ENCODE results near the gene RAPGEF6. TPM values are rescaled to one million over a fixed set of nuclear protein-coding genes. Genes with fewer than 3 reads are reported as not detected.
"Not testable (repeated sequence)": the region's sequence is repeated elsewhere in the genome, so short reads cannot be mapped to it uniquely, and the experiment has no call there.

Gene RAPGEF6
- total RNA-seq, 1 donor = 161 TPM

- H3K9me3 ChIP-seq (ENCODE audit: low read depth, low read length) = no peaks in the 10 kb centered on the region
- no peaks in the 10 kb centered on the region for H3K27me3 ChIP-seq (ENCODE audit: insufficient read depth, low read length)
- H3K4me3 ChIP-seq (ENCODE audit: low read length) = no peak overlapping the region
- H3K4me1 ChIP-seq (ENCODE audit: insufficient read depth, low read length) = peaks cover 20% of the 10 kb centered on the region
Observed at GRCh38 chr5:131488463-131488862, 146.6 kb downstream of the RAPGEF6 start.

GRCh38 chr5:131487371-131487770, 147.7 kb downstream of the RAPGEF6 start:
- H3K9me3 ChIP-seq (ENCODE audit: low read depth, low read length); H3K27me3 ChIP-seq (ENCODE audit: insufficient read depth, low read length); H3K4me3 ChIP-seq (ENCODE audit: low read length): not testable (repeated sequence)
- peaks cover 20% of the 10 kb centered on the region for H3K4me1 ChIP-seq (ENCODE audit: insufficient read depth, low read length)

GRCh38 chr5:131482617-131483016, 152.4 kb downstream of the RAPGEF6 start:
- Histone ChIP-seq H3K4me3 (ENCODE audit: low read length) (no peak overlapping the region), H3K27me3 (ENCODE audit: insufficient read depth, low read length) (no peaks in the 10 kb centered on the region), H3K4me1 (ENCODE audit: insufficient read depth, low read length) (peaks cover 18% of the 10 kb centered on the region), H3K9me3 (ENCODE audit: low read depth, low read length) (no peaks in the 10 kb centered on the region)

- H3K9me3 ChIP-seq (ENCODE audit: low read depth, low read length) = no peaks in the 10 kb centered on the region
- no peaks in the 10 kb centered on the region for H3K27me3 ChIP-seq (ENCODE audit: insufficient read depth, low read length)
- H3K4me1 ChIP-seq (ENCODE audit: insufficient read depth, low read length) = peaks cover 10% of the 10 kb centered on the region
- no peak overlapping the region for H3K4me3 ChIP-seq (ENCODE audit: low read length)
Observed at GRCh38 chr5:131481569-131481968, 153.5 kb downstream of the RAPGEF6 start.

- Histone ChIP-seq H3K4me3 (ENCODE audit: low read length) (no peak overlapping the region), H3K4me1 (ENCODE audit: insufficient read depth, low read length) (no peaks in the 10 kb centered on the region), H3K27me3 (ENCODE audit: insufficient read depth, low read length) (no peaks in the 10 kb centered on the region), H3K9me3 (ENCODE audit: low read depth, low read length) (no peaks in the 10 kb centered on the region)
Observed at GRCh38 chr5:131475541-131475941, 159.5 kb downstream of the RAPGEF6 start.

- no peaks in the 10 kb centered on the region for H3K9me3 ChIP-seq (ENCODE audit: low read depth, low read length)
- H3K4me1 ChIP-seq (ENCODE audit: insufficient read depth, low read length) = no peaks in the 10 kb centered on the region
- no peaks in the 10 kb centered on the region for H3K27me3 ChIP-seq (ENCODE audit: insufficient read depth, low read length)
- H3K4me3 ChIP-seq (ENCODE audit: low read length) = no peak overlapping the region
Observed at GRCh38 chr5:131473731-131474130, 161.3 kb downstream of the RAPGEF6 start.

- no peaks in the 10 kb centered on the region for H3K27me3 ChIP-seq (ENCODE audit: insufficient read depth, low read length)
- H3K4me1 ChIP-seq (ENCODE audit: insufficient read depth, low read length) = peaks cover 7% of the 10 kb centered on the region
- H3K9me3 ChIP-seq (ENCODE audit: low read depth, low read length) = no peaks in the 10 kb centered on the region
Observed at GRCh38 chr5:131466171-131466766, 168.8 kb downstream of the RAPGEF6 start.

GRCh38 chr5:131463656-131464055, 171.4 kb downstream of the RAPGEF6 start:
- Histone ChIP-seq H3K9me3 (ENCODE audit: low read depth, low read length) (no peaks in the 10 kb centered on the region), H3K4me1 (ENCODE audit: insufficient read depth, low read length) (peaks cover 7% of the 10 kb centered on the region), H3K27me3 (ENCODE audit: insufficient read depth, low read length) (no peaks in the 10 kb centered on the region)

More at GRCh38 chr5:131466171-131466766, 168.8 kb downstream of the RAPGEF6 start:
- no peak overlapping the region for H3K4me3 ChIP-seq (ENCODE audit: low read length)

GRCh38 chr5:131462454-131462853, 172.6 kb downstream of the RAPGEF6 start:
- Histone ChIP-seq H3K4me1 (ENCODE audit: insufficient read depth, low read length) (peaks cover 7% of the 10 kb centered on the region), H3K4me3 (ENCODE audit: low read length) (no peak overlapping the region), H3K27me3 (ENCODE audit: insufficient read depth, low read length) (no peaks in the 10 kb centered on the region), H3K9me3 (ENCODE audit: low read depth, low read length) (no peaks in the 10 kb centered on the region)

More at GRCh38 chr5:131463656-131464055, 171.4 kb downstream of the RAPGEF6 start:
- H3K4me3 ChIP-seq (ENCODE audit: low read length) = no peak overlapping the region

- H3K4me3 ChIP-seq (ENCODE audit: low read length) = no peak overlapping the region
- peaks cover 7% of the 10 kb centered on the region for H3K4me1 ChIP-seq (ENCODE audit: insufficient read depth, low read length)
- no peaks in the 10 kb centered on the region for H3K9me3 ChIP-seq (ENCODE audit: low read depth, low read length)
- no peaks in the 10 kb centered on the region for H3K27me3 ChIP-seq (ENCODE audit: insufficient read depth, low read length)
Observed at GRCh38 chr5:131461742-131462141, 173.3 kb downstream of the RAPGEF6 start.

- peaks cover 7% of the 10 kb centered on the region for H3K4me1 ChIP-seq (ENCODE audit: insufficient read depth, low read length)
- no peaks in the 10 kb centered on the region for H3K9me3 ChIP-seq (ENCODE audit: low read depth, low read length)
- H3K27me3 ChIP-seq (ENCODE audit: insufficient read depth, low read length) = no peaks in the 10 kb centered on the region
- H3K4me3 ChIP-seq (ENCODE audit: low read length) = no peak overlapping the region
Observed at GRCh38 chr5:131460867-131461572, 174.0 kb downstream of the RAPGEF6 start.

GRCh38 chr5:131460133-131460532, 174.9 kb downstream of the RAPGEF6 start:
- no peak overlapping the region for H3K4me3 ChIP-seq (ENCODE audit: low read length)
- peaks cover 7% of the 10 kb centered on the region for H3K4me1 ChIP-seq (ENCODE audit: insufficient read depth, low read length)
- H3K27me3 ChIP-seq (ENCODE audit: insufficient read depth, low read length) = no peaks in the 10 kb centered on the region
- no peaks in the 10 kb centered on the region for H3K9me3 ChIP-seq (ENCODE audit: low read depth, low read length)

GRCh38 chr5:131459216-131459615, 175.8 kb downstream of the RAPGEF6 start:
- peaks cover 7% of the 10 kb centered on the region for H3K4me1 ChIP-seq (ENCODE audit: insufficient read depth, low read length)
- H3K9me3 ChIP-seq (ENCODE audit: low read depth, low read length) = no peaks in the 10 kb centered on the region
- H3K4me3 ChIP-seq (ENCODE audit: low read length) = no peak overlapping the region
- H3K27me3 ChIP-seq (ENCODE audit: insufficient read depth, low read length) = no peaks in the 10 kb centered on the region

- H3K9me3 ChIP-seq (ENCODE audit: low read depth, low read length) = no peaks in the 10 kb centered on the region
- no peak overlapping the region for H3K4me3 ChIP-seq (ENCODE audit: low read length)
- H3K27me3 ChIP-seq (ENCODE audit: insufficient read depth, low read length) = no peaks in the 10 kb centered on the region
- H3K4me1 ChIP-seq (ENCODE audit: insufficient read depth, low read length) = no peaks in the 10 kb centered on the region
Observed at GRCh38 chr5:131457193-131457592, 177.8 kb downstream of the RAPGEF6 start.

GRCh38 chr5:131450941-131451340, 184.1 kb downstream of the RAPGEF6 start:
- Histone ChIP-seq H3K4me1 (ENCODE audit: insufficient read depth, low read length) (no peaks in the 10 kb centered on the region), H3K9me3 (ENCODE audit: low read depth, low read length) (no peaks in the 10 kb centered on the region), H3K27me3 (ENCODE audit: insufficient read depth, low read length) (no peaks in the 10 kb centered on the region), H3K4me3 (ENCODE audit: low read length) (no peak overlapping the region)

- no peaks in the 10 kb centered on the region for H3K27me3 ChIP-seq (ENCODE audit: insufficient read depth, low read length)
Observed at GRCh38 chr5:131441184-131441583, 193.8 kb downstream of the RAPGEF6 start.

More at GRCh38 chr5:131441184-131441583, 193.8 kb downstream of the RAPGEF6 start:
- no peaks in the 10 kb centered on the region for H3K4me1 ChIP-seq (ENCODE audit: insufficient read depth, low read length)
- no peaks in the 10 kb centered on the region for H3K9me3 ChIP-seq (ENCODE audit: low read depth, low read length)
- H3K4me3 ChIP-seq (ENCODE audit: low read length) = no peak overlapping the region
